Uterus (tissue), 4 donors: Measurements from ENCODE around the gene HSPBAP1. TPM values are rescaled to one million over a fixed set of nuclear protein-coding genes. Genes with fewer than 3 reads are reported as not detected.

Source experiments
- DNase-seq, 2 donors: peaks; one replicate each; pipeline ENCODE4 v3.0.0-alpha.2; 2019 to 2020
- H3K27ac ChIP-seq, 2 donors: fragments of 200-600 bp; sonication (generic); 1 replicate in 1 of 2; 2 replicates in 1 of 2; pipeline ENCODE4 v1.5.1; 2016 to 2018
- H3K27me3 ChIP-seq, 2 donors: fragments of 200-600 bp; sonication (generic); one replicate each; pipeline ENCODE4 v1.5.1; 2018 to 2019; ENCODE audit warnings: control low read depth in 1 of 2
- H3K36me3 ChIP-seq, 2 donors: fragments of 200-600 bp; sonication (generic); one replicate each; pipeline ENCODE4 v1.5.1; 2019; ENCODE audit warnings: control low read depth in 1 of 2
- H3K4me1 ChIP-seq, 2 donors: fragments of 200-600 bp; sonication (generic); one replicate each; pipeline ENCODE4 v1.5.1; 2018 to 2019; ENCODE audit warnings: control low read depth in 1 of 2
- H3K4me3 ChIP-seq, 2 donors: fragments of 200-600 bp; sonication (generic); 1 replicate in 1 of 2; 2 replicates in 1 of 2; pipeline ENCODE4 v1.5.1; 2018 to 2019; ENCODE audit warnings: mild to moderate bottlenecking in 1 of 2
- H3K9me3 ChIP-seq, 2 donors: fragments of 200-600 bp; sonication (generic); one replicate each; pipeline ENCODE4 v1.5.1; 2019; ENCODE audit warnings: control low read depth in 1 of 2
- POLR2A ChIP-seq, 2 donors: fragments of 450-650 bp; IDR thresholded peaks; one replicate each; pipeline ENCODE4 v1.6.1; 2016; ENCODE audit warnings: antibody characterized with exemption in 2 of 2, mild to moderate bottlenecking in 1 of 2, moderate library complexity in 1 of 2
- intact Hi-C: fragments of 100-400 bp; cut with DNase I; formaldehyde crosslinking; loops from one replicate; pipeline ENCODE4 v1.15.1; 2023; ENCODE audit warnings: low total_unique reads
- total RNA-seq, 4 donors: library from RNA; depleted of rRNA in 3 of 4; stranded (reverse); fragments of >200 nt in 3 of 4; gene quantifications; one replicate each; pipeline versions ENCODE4 v1.1.0 to v1.2.4, GENCODE V29; 2014 to 2023
- TF ChIP-seq, protein P1 (sequence below), 4 experiments: fragments of 200-600 bp in 2 of 4; fragments of 450-650 bp in 2 of 4; sonication (generic) in 2 of 4; IDR thresholded peaks; one replicate each; pipeline ENCODE4 v1.5.1; 2016 to 2019; ENCODE audit warnings: antibody characterized with exemption in 4 of 4, mild to moderate bottlenecking in 2 of 4, moderate library complexity in 1 of 4
- donor health status: DM: yes; HTN: yes; CAD: no.

HSPBAP1 gene
- total RNA-seq, 4 donors from 2014 or later = 3.1 to 25.9 (median 11.7) TPM

DNA sequence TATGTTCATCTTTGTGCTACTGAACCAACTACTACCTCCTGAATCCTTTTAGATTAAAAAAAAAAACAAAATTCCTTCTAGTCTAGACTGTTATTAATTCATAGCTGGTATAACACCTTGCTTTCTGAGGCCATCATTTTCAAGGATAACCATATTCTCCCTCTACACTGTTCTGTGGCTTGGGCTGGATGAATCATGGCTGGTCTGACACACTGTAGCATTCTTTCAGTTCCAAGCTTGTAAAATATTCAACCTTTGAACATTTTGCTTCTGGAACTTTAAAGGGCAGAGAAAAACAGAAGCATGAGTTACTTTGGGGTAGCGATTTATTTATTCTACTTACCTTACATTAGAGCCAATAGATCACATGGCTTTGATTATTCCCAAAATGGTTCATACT, 7.6 kb downstream of the HSPBAP1 start:
- H3K4me3 ChIP-seq = no peak overlapping the region
- no peak for DNase-seq
- TF ChIP-seq POLR2A (IDR thresholded peaks at IDR 0.05) = no peak
- TF ChIP-seq, protein P1, sequence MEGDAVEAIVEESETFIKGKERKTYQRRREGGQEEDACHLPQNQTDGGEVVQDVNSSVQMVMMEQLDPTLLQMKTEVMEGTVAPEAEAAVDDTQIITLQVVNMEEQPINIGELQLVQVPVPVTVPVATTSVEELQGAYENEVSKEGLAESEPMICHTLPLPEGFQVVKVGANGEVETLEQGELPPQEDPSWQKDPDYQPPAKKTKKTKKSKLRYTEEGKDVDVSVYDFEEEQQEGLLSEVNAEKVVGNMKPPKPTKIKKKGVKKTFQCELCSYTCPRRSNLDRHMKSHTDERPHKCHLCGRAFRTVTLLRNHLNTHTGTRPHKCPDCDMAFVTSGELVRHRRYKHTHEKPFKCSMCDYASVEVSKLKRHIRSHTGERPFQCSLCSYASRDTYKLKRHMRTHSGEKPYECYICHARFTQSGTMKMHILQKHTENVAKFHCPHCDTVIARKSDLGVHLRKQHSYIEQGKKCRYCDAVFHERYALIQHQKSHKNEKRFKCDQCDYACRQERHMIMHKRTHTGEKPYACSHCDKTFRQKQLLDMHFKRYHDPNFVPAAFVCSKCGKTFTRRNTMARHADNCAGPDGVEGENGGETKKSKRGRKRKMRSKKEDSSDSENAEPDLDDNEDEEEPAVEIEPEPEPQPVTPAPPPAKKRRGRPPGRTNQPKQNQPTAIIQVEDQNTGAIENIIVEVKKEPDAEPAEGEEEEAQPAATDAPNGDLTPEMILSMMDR (IDR thresholded peaks at IDR 0.05) = no peak

DNA sequence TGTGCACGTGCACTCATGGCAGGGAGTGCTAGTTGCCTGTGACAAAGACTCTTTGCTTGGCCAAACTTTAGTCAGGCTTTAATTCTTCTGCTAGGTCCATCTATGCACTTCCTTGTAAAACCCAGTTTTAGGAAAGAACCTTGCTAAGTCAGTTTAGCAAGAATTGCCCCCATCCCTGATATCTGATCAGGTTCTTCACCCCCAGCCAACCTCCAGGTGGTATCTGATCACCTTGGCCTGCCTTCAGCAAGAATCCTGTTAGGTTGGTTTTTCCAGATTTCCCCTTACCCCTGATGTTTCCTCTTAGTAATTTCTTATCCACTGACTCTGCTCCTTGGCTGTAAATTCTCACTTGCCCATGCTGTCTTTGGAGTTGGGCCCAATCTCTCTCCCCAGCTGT, 8.4 kb downstream of the HSPBAP1 start:
- intact Hi-C loops = no loop called here
- Histone ChIP-seq H3K4me1 (no peaks in the 10 kb centered on the region), H3K27me3 (no peaks in the 10 kb centered on the region), H3K9me3 (no peaks in the 10 kb centered on the region), H3K4me3 (no peak overlapping the region), H3K27ac (no peak overlapping the region), H3K36me3 (no peaks in the 10 kb centered on the region)
- DNase-seq = no peak
- TF ChIP-seq, protein P1 (IDR thresholded peaks at IDR 0.05) = no peak
- TF ChIP-seq POLR2A (IDR thresholded peaks at IDR 0.05) = no peak

More for the DNA sequence above, 7.6 kb downstream of the HSPBAP1 start:
- Histone ChIP-seq H3K9me3 (no peaks in the 10 kb centered on the region), H3K27me3 (no peaks in the 10 kb centered on the region), H3K27ac (no peak overlapping the region), H3K4me1 (no peaks in the 10 kb centered on the region), H3K36me3 (no peaks in the 10 kb centered on the region)
- intact Hi-C loops = no loop called here

DNA sequence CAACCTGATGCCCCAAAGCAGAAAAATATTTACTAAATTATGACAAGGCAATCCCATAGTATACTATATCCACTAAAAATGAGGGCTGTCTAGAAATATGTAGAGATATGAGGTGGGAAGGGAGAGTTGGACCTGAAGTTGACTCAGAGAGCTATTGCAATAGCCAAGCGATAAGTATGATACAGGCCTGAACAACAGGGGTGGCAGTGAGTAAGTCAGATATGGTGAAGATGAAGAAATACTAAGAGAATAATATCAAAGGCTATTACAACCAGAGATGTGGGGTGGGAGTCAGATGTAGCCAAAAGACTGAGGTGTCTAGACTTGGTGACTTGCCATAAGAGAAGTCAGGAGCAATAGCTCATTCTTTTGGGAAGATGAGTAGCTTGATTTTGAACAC, 9.2 kb downstream of the HSPBAP1 start:
- Histone ChIP-seq H3K27ac (no peak overlapping the region), H3K4me3 (no peak overlapping the region), H3K36me3 (no peaks in the 10 kb centered on the region), H3K9me3 (no peaks in the 10 kb centered on the region), H3K4me1 (no peaks in the 10 kb centered on the region), H3K27me3 (no peaks in the 10 kb centered on the region)
- DNase-seq = no peak
- intact Hi-C loops = no loop called here
- no peak for TF ChIP-seq POLR2A (IDR thresholded peaks at IDR 0.05)
- TF ChIP-seq, protein P1 (IDR thresholded peaks at IDR 0.05) = no peak

DNA sequence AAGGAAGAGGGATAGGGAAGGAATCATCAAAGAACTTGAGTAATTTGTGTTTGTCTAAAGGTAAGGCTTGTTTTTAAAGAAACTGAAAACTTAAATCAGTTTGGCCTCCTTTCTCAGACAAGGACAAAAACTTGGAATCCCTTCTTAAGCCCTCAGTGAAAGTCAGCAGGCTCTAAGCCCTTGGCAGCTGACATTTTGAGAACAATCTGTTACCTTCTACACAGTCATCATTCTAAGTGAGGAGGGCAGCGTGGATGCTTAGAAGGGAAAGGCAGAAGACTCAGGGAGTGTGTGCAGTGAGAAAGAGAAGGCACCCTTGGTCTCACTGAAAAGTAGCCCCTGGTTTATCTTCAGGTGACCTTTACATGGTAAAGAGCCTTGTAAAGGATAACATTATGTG, 10.8 kb downstream of the HSPBAP1 start:
- TF ChIP-seq POLR2A (IDR thresholded peaks at IDR 0.05) = no peak
- TF ChIP-seq, protein P1 (IDR thresholded peaks at IDR 0.05) = no peak
- no peak for DNase-seq
- H3K4me1 ChIP-seq = no peaks in the 10 kb centered on the region
- no peaks in the 10 kb centered on the region for H3K27me3 ChIP-seq
- H3K36me3 ChIP-seq = no peaks in the 10 kb centered on the region
- no peak overlapping the region for H3K27ac ChIP-seq
- no peak overlapping the region for H3K4me3 ChIP-seq
- intact Hi-C loops = no loop called here
- no peaks in the 10 kb centered on the region for H3K9me3 ChIP-seq

DNA sequence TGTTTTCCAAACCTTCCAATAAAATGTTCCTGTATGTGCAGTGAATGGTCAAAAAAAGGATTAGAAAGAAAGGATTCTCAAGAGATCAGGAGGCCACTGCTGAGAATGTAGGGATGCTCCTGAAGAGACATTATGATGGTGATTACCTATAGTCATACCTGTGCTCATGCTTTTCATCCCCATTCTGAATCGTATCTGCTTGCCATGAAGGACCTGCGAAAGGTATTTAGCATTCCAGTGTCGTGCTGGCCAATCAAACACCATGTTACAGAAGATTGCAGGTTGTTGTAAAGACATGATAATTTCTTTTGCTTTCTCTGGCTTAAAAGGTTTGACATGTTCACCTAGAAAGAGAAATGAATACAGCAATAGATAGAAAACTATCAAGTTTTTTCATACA, 16.1 kb downstream of the HSPBAP1 start:
- Histone ChIP-seq H3K4me1 (no peaks in the 10 kb centered on the region), H3K27ac (no peak overlapping the region), H3K27me3 (no peaks in the 10 kb centered on the region), H3K9me3 (no peaks in the 10 kb centered on the region), H3K4me3 (no peak overlapping the region), H3K36me3 (no peaks in the 10 kb centered on the region)
- intact Hi-C loops = no loop called here
- TF ChIP-seq POLR2A (IDR thresholded peaks at IDR 0.05) = no peak
- TF ChIP-seq, protein P1 (IDR thresholded peaks at IDR 0.05) = no peak
- no peak for DNase-seq
